GM21528 (cell line): ENCODE data around the gene HGS.

Source experiments
- ATAC-seq: cut with Tn5 transposase; IDR thresholded peaks from one replicate; pipeline ENCODE4 v1.9.1; 2021; ENCODE audit warnings: mild to moderate bottlenecking, moderate library complexity; ENCODE audit not compliant: unreplicated experiment, low FRiP score

Gene HGS

GRCh38 chr17:81683208-81683583 lies 615 bp upstream of the HGS start:
- ATAC-seq, result peak; percentile 25

- ATAC-seq, result peak; percentile 14
These were observed 666 bp downstream of the HGS start for GRCh38 chr17:81684442-81684911.

GRCh38 chr17:81685108-81685507 lies 1.3 kb downstream of the HGS start:
- ATAC-seq, result no peak

GRCh38 chr17:81686614-81687013 lies 2.8 kb downstream of the HGS start:
- ATAC-seq, result no peak

GRCh38 chr17:81687770-81688541 lies 4.1 kb downstream of the HGS start:
- ATAC-seq, result no peak

GRCh38 chr17:81688616-81689015 lies 4.8 kb downstream of the HGS start:
- ATAC-seq, result no peak

- ATAC-seq, result no peak
These were observed 6.3 kb downstream of the HGS start for GRCh38 chr17:81690066-81690465.

GRCh38 chr17:81690549-81690948 lies 6.7 kb downstream of the HGS start:
- ATAC-seq, result no peak

GRCh38 chr17:81691196-81691595 lies 7.4 kb downstream of the HGS start:
- no peak for ATAC-seq

GRCh38 chr17:81691608-81692007 lies 7.8 kb downstream of the HGS start:
- ATAC-seq, result no peak

GRCh38 chr17:81693509-81694210 lies 9.8 kb downstream of the HGS start:
- ATAC-seq, result no peak

- ATAC-seq, result no peak
These were observed 11.0 kb downstream of the HGS start for GRCh38 chr17:81694810-81695209.

- ATAC-seq, result no peak
These were observed 11.4 kb downstream of the HGS start for GRCh38 chr17:81695211-81695610.

GRCh38 chr17:81695801-81696200 lies 12.0 kb downstream of the HGS start:
- no peak for ATAC-seq

- no peak for ATAC-seq
These were observed 12.6 kb downstream of the HGS start for GRCh38 chr17:81696218-81696941.

GRCh38 chr17:81697261-81698044 lies 13.6 kb downstream of the HGS start:
- ATAC-seq, result no peak

- no peak for ATAC-seq
These were observed 16.8 kb downstream of the HGS start for GRCh38 chr17:81700353-81701287.

GRCh38 chr17:81701288-81702071 lies 17.7 kb downstream of the HGS start:
- no peak for ATAC-seq
